ENCODE results near the gene SARNP. TPM values are rescaled to one million over a fixed set of nuclear protein-coding genes. Genes with fewer than 3 reads are reported as not detected.

Gene SARNP
- total RNA-seq, 1 donor from 2014 or later = 75.9 TPM

- no peaks in the 10 kb centered on the region for H3K36me3 Mint-ChIP-seq
- H3K4me1 Mint-ChIP-seq (ENCODE audit: unreplicated experiment) = peaks cover 32% of the 10 kb centered on the region
- TF ChIP-seq CTCF (conservative IDR thresholded peaks at IDR 0.05) = no peak
- no peak overlapping the region for H3K27ac Mint-ChIP-seq
- no peaks in the 10 kb centered on the region for H3K27me3 Mint-ChIP-seq
- H3K9me3 Mint-ChIP-seq = no peaks in the 10 kb centered on the region
- no peak for DNase-seq (ENCODE audit: extremely low spot score, unreplicated experiment)
- H3K4me3 Mint-ChIP-seq = peak overlapping the region; percentile 89
Observed at GRCh38 chr12:55739025-55739378, 78.5 kb downstream of the SARNP start.

- Mint-ChIP-seq H3K9me3 (no peaks in the 10 kb centered on the region), H3K27ac (peak overlapping the region; percentile 83), H3K4me3 (peak overlapping the region; percentile 89), H3K4me1 (ENCODE audit: unreplicated experiment) (peaks cover 32% of the 10 kb centered on the region), H3K27me3 (no peaks in the 10 kb centered on the region), H3K36me3 (no peaks in the 10 kb centered on the region)
- peak; percentile 99 for TF ChIP-seq CTCF (conservative IDR thresholded peaks at IDR 0.05)
- DNase-seq (ENCODE audit: extremely low spot score, unreplicated experiment) = no peak
Observed at GRCh38 chr12:55738123-55739024, 79.2 kb downstream of the SARNP start.

GRCh38 chr12:55737581-55738122, 79.9 kb downstream of the SARNP start:
- peak overlapping the region; percentile 83 for H3K27ac Mint-ChIP-seq
- peak overlapping the region; percentile 89 for H3K4me3 Mint-ChIP-seq
- no peaks in the 10 kb centered on the region for H3K9me3 Mint-ChIP-seq
- DNase-seq (ENCODE audit: extremely low spot score, unreplicated experiment) = no peak
- TF ChIP-seq CTCF (conservative IDR thresholded peaks at IDR 0.05) = no peak
- H3K4me1 Mint-ChIP-seq (ENCODE audit: unreplicated experiment) = peaks cover 32% of the 10 kb centered on the region
- H3K36me3 Mint-ChIP-seq = no peaks in the 10 kb centered on the region
- H3K27me3 Mint-ChIP-seq = no peaks in the 10 kb centered on the region

GRCh38 chr12:55736780-55737580, 80.5 kb downstream of the SARNP start:
- Mint-ChIP-seq H3K27me3 (no peaks in the 10 kb centered on the region), H3K4me3 (peak overlapping the region; percentile 89), H3K4me1 (ENCODE audit: unreplicated experiment) (peaks cover 30% of the 10 kb centered on the region), H3K36me3 (no peaks in the 10 kb centered on the region), H3K27ac (no peak overlapping the region), H3K9me3 (no peaks in the 10 kb centered on the region)
- peak; percentile 79 for TF ChIP-seq CTCF (conservative IDR thresholded peaks at IDR 0.05)
- no peak for DNase-seq (ENCODE audit: extremely low spot score, unreplicated experiment)

GRCh38 chr12:55736076-55736475, 81.4 kb downstream of the SARNP start:
- TF ChIP-seq CTCF (conservative IDR thresholded peaks at IDR 0.05) = no peak
- no peak overlapping the region for H3K27ac Mint-ChIP-seq
- H3K4me3 Mint-ChIP-seq = peak overlapping the region; percentile 57

More at GRCh38 chr12:55736076-55736475, 81.4 kb downstream of the SARNP start:
- H3K4me1 Mint-ChIP-seq (ENCODE audit: unreplicated experiment) = peaks cover 26% of the 10 kb centered on the region
- no peaks in the 10 kb centered on the region for H3K36me3 Mint-ChIP-seq
- H3K9me3 Mint-ChIP-seq = no peaks in the 10 kb centered on the region
- no peak for DNase-seq (ENCODE audit: extremely low spot score, unreplicated experiment)
- no peaks in the 10 kb centered on the region for H3K27me3 Mint-ChIP-seq
